ENCODE measurements around the gene PDCD1LG2. TPM values are rescaled to one million over a fixed set of nuclear protein-coding genes. Genes with fewer than 3 reads are reported as not detected.

PDCD1LG2 gene
- polyA plus RNA-seq, 3 donors: 0.16 to 0.41 (median 0.17) TPM

DNA sequence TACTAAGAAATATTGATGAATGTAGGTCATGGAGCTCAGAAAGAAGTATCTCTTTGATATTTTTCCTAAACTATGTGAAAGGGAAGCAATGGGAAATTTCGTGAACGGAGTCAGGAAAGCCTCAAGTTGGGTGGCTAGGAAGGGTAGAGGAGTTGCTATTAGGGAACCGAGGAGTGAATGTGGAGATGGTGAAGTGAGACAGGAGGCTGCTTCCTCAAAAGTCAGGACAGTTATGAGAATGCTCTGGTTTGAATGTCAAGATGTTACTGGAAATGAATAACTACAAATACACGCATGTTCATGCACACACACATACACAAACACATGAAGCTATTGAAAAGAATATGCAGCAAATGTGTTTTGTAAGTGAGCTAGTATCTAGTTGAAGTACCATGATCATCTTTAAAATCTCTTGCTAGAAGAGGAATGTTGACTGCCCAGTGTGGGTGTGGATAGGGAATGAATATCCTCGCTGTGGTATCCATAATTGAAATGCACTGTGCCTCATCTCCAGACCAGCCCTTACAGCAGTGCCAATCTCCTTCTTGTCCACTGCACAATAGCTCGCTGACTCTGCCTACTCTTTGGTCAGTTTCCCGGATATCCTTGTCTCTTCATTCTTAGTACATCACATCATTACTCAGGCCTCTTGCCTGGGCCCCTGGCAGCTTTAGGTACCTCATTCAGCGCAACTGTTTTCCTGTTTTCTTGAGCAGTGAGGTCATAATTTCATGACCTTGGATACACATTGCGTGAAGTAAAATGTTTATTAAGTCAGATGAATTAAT, 21.9 kb upstream of the PDCD1LG2 start:
- H3K27ac ChIP-seq (ENCODE audit: low read depth in 1 of 2, low read length in 2 of 2): no peak overlapping the region
- no peak overlapping the region for H3K9ac ChIP-seq (ENCODE audit: insufficient read depth, low read length, poor library complexity, severe bottlenecking)
- Mint-ChIP-seq H3K4me3 (no peak overlapping the region), H3K36me3 (no peaks in the 10 kb centered on the region), H3K4me1 (peaks cover 18% of the 10 kb centered on the region), H3K9me3 (peaks cover 0 to 2% (median 0%) of the 10 kb centered on the region in 7 donors), H3K27ac (no peak overlapping the region), H3K27me3 (ENCODE audit: low read depth in 3 of 3) (peaks cover 0 to 3% (median 0%) of the 10 kb centered on the region in 3 donors)
- H3K79me2 ChIP-seq (ENCODE audit: insufficient read depth, low read length): no peaks in the 10 kb centered on the region
- TF ChIP-seq, protein P1, sequence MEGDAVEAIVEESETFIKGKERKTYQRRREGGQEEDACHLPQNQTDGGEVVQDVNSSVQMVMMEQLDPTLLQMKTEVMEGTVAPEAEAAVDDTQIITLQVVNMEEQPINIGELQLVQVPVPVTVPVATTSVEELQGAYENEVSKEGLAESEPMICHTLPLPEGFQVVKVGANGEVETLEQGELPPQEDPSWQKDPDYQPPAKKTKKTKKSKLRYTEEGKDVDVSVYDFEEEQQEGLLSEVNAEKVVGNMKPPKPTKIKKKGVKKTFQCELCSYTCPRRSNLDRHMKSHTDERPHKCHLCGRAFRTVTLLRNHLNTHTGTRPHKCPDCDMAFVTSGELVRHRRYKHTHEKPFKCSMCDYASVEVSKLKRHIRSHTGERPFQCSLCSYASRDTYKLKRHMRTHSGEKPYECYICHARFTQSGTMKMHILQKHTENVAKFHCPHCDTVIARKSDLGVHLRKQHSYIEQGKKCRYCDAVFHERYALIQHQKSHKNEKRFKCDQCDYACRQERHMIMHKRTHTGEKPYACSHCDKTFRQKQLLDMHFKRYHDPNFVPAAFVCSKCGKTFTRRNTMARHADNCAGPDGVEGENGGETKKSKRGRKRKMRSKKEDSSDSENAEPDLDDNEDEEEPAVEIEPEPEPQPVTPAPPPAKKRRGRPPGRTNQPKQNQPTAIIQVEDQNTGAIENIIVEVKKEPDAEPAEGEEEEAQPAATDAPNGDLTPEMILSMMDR (IDR thresholded peaks at IDR 0.05): no peak
- no peaks in the 10 kb centered on the region for H4K20me1 ChIP-seq (ENCODE audit: insufficient read depth, low read length)
- 73% methylated on average over 3 of the region's 9 CpGs for WGBS (ENCODE audit: insufficient coverage)
- no peak for DNase-seq
- H3K4me2 ChIP-seq (replicated peaks; ENCODE audit: extremely low read depth, low read length, poor library complexity, severe bottlenecking): no peak overlapping the region
- H3K36me3 ChIP-seq (replicated peaks in 1 of 2; ENCODE audit: control insufficient read depth in 1 of 2, insufficient read depth in 2 of 2, low read length in 2 of 2): no peaks in the 10 kb centered on the region
- H3K4me3 ChIP-seq (replicated peaks in 1 of 3; ENCODE audit: low read depth in 2 of 3, low read length in 3 of 3): no peak overlapping the region
- H3K9me3 ChIP-seq (replicated peaks in 1 of 2; ENCODE audit: control insufficient read depth in 1 of 2, insufficient read depth in 1 of 2, low read length in 2 of 2): no peaks in the 10 kb centered on the region
- no peak overlapping the region for H2AFZ ChIP-seq (ENCODE audit: insufficient read depth, low read depth, low read length, poor library complexity, severe bottlenecking)
- intact Hi-C loops (cut with micrococcal nuclease): no loop called here
- no peaks in the 10 kb centered on the region for H3K27me3 ChIP-seq (ENCODE audit: control insufficient read depth in 2 of 2, insufficient read depth in 2 of 2, low read length in 2 of 2)
- peaks cover 17 to 20% of the 10 kb centered on the region in 2 donors for H3K4me1 ChIP-seq (ENCODE audit: control insufficient read depth in 1 of 2, insufficient read depth in 2 of 2, low read length in 2 of 2)

DNA sequence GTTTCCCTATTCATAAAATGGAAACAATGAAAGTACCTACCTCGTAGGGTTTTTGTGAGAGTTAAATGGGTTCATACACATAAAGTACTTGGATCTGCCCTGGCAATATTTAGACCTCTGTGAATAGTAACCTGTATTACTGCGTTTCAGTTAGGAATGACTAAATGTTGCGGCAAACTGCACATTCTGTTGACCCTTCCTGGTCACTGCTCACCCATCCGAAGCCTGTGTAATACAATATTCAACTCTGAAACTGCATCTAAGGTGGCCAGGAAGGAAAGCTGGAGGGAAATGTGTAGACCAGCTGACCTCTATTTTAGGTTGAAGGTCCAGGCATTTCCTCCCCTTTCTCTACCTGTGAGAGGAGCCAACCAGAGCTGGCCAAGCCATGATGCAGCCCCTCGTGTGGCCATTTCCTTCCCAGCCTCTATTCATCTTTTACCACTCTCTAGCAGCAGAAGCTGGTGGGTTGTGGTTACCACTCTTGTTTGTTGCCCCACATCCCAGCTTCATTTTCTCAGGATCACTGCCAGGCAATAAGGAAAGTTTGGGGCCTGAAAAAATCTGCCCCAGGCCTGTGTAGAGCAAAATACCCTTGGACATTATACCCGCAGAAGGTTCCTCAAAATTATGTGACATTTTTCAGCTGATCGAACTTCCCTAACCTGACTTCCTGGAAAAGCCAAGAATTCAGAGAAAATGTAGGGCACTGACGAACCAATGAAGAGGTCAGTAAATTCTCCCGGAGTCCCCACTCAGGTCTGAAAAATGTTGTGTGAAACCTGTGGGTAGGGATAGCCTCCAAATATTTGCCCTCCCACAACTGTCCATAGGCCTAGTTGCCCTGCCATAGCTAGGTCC, 20.5 kb upstream of the PDCD1LG2 start:
- Histone ChIP-seq H3K4me3 (replicated peaks in 1 of 3; ENCODE audit: low read depth in 2 of 3, low read length in 3 of 3) (peak overlapping the region in 1 of 3 experiments; percentile 7), H2AFZ (ENCODE audit: insufficient read depth, low read depth, low read length, poor library complexity, severe bottlenecking) (no peak overlapping the region), H3K4me2 (replicated peaks; ENCODE audit: extremely low read depth, low read length, poor library complexity, severe bottlenecking) (peak overlapping the region; percentile 27), H3K27ac (ENCODE audit: low read depth in 1 of 2, low read length in 2 of 2) (peak overlapping the region; percentile 30 to 52), H3K27me3 (ENCODE audit: control insufficient read depth in 2 of 2, insufficient read depth in 2 of 2, low read length in 2 of 2) (no peaks in the 10 kb centered on the region), H3K9ac (ENCODE audit: insufficient read depth, low read length, poor library complexity, severe bottlenecking) (no peak overlapping the region), H3K36me3 (replicated peaks in 1 of 2; ENCODE audit: control insufficient read depth in 1 of 2, insufficient read depth in 2 of 2, low read length in 2 of 2) (no peaks in the 10 kb centered on the region), H3K4me1 (ENCODE audit: control insufficient read depth in 1 of 2, insufficient read depth in 2 of 2, low read length in 2 of 2) (peaks cover 29 to 31% of the 10 kb centered on the region in 2 donors), H3K79me2 (ENCODE audit: insufficient read depth, low read length) (no peaks in the 10 kb centered on the region), H3K9me3 (replicated peaks in 1 of 2; ENCODE audit: control insufficient read depth in 1 of 2, insufficient read depth in 1 of 2, low read length in 2 of 2) (no peaks in the 10 kb centered on the region), H4K20me1 (ENCODE audit: insufficient read depth, low read length) (no peaks in the 10 kb centered on the region)
- intact Hi-C loops (cut with micrococcal nuclease): loop anchor here in 1 of 2 donors (5.0 to 10.0 kb wide), 3 partner anchors 33 to 695 kb away; partner anchors contain the start of gene RCL1
- TF ChIP-seq, protein P1 (IDR thresholded peaks at IDR 0.05): no peak
- Mint-ChIP-seq H3K36me3 (no peaks in the 10 kb centered on the region), H3K27me3 (ENCODE audit: low read depth in 3 of 3) (peaks cover 0 to 3% (median 0%) of the 10 kb centered on the region in 3 donors), H3K4me3 (no peak overlapping the region), H3K4me1 (peaks cover 33% of the 10 kb centered on the region), H3K9me3 (peaks cover 0 to 2% (median 0%) of the 10 kb centered on the region in 7 donors), H3K27ac (peak overlapping the region in 6 of 7 donors; percentile 20 to 87 (median 65))
- peak; percentile 21 to 58 (median 33) for DNase-seq
- 50% methylated on average over 2 of the region's 9 CpGs for WGBS (ENCODE audit: insufficient coverage)
